GM10847 (cell line): ENCODE measurements around the gene FAM110D.
A peak's percentile ranks its signal among the peaks of the same experiment; 100 is the strongest.

ENCODE experiments used
- POLR2A ChIP-seq: IDR thresholded peaks from 2 replicates; pipeline ENCODE4 v1.6.1; 2011; ENCODE audit not compliant: insufficient read length; ENCODE audit errors: extremely low read depth

Gene FAM110D

GRCh38 chr1:26158908-26159742 is at the start of gene FAM110D:
Gene FAM110D, plus strand, starts transcription at chr1:26159079. Its CDS starts 2,213 bp downstream, at chr1:26161292.
- TF ChIP-seq POLR2A: no peak

- no peak for TF ChIP-seq POLR2A
Measured at GRCh38 chr1:26109229-26110164, 49.4 kb upstream of the FAM110D start.

- TF ChIP-seq POLR2A: peak; percentile 46
Measured at GRCh38 chr1:26110731-26111529, 47.9 kb upstream of the FAM110D start.

GRCh38 chr1:26111530-26112406 is 47.1 kb upstream of the FAM110D start, which contains the start of gene PDIK1L:
Gene PDIK1L, plus strand, starts transcription at chr1:26111824. Its CDS starts 2,485 bp downstream, at chr1:26114309.
- TF ChIP-seq POLR2A: no peak

GRCh38 chr1:26112407-26112775 is 46.5 kb upstream of the FAM110D start:
- no peak for TF ChIP-seq POLR2A

GRCh38 chr1:26114165-26114927 is 44.5 kb upstream of the FAM110D start:
- no peak for TF ChIP-seq POLR2A

- TF ChIP-seq POLR2A: no peak
Measured at GRCh38 chr1:26119892-26120608, 38.8 kb upstream of the FAM110D start.

GRCh38 chr1:26121854-26122773 is 36.8 kb upstream of the FAM110D start:
- no peak for TF ChIP-seq POLR2A

- no peak for TF ChIP-seq POLR2A
Measured at GRCh38 chr1:26122988-26123973, 35.6 kb upstream of the FAM110D start.
